Cortex of kidney (tissue), 1 donor: ENCODE measurements around the gene PREX1.
"Not testable (repeated sequence)": the region's sequence is repeated elsewhere in the genome, so short reads cannot be mapped to it uniquely, and the experiment has no call there.

ENCODE experiments used
- DNase-seq: peaks from one replicate; lab custom pipeline; 2025; lab: John Stamatoyannopoulos, UW

PREX1 gene

DNA sequence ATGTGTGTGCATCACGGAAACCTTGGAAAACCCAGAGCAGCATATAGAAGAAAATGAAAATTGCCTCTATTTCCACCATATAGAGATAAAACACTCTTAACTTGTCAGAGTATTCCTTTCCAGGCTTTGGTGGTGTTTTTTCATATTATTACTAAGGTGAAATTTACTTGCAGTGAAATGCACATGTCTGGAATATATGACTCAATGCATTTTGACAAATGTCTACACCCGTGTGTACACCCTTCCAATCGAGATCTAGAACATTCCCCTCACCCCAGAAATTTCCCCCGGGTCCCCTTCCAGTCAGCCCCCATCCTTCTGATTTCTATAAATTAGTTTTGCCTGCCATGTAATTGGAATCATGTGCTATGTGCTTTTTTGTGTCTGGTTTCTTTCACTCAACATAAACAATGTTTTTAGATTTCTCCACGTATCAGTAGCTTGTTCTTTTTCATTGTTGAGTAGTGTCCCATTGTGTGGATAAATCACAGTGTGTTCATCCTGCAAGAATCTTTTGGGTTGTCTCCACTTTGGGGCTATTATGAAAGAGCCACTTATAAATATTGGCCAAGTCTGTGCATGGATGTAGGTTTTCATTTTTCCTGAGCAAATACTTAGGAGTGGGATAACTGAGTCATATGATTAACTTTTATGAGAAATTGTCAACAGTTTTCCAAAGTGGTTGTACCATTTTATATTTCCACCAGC, 19.9 kb upstream of the PREX1 start:
- DNase-seq = no peak

DNA sequence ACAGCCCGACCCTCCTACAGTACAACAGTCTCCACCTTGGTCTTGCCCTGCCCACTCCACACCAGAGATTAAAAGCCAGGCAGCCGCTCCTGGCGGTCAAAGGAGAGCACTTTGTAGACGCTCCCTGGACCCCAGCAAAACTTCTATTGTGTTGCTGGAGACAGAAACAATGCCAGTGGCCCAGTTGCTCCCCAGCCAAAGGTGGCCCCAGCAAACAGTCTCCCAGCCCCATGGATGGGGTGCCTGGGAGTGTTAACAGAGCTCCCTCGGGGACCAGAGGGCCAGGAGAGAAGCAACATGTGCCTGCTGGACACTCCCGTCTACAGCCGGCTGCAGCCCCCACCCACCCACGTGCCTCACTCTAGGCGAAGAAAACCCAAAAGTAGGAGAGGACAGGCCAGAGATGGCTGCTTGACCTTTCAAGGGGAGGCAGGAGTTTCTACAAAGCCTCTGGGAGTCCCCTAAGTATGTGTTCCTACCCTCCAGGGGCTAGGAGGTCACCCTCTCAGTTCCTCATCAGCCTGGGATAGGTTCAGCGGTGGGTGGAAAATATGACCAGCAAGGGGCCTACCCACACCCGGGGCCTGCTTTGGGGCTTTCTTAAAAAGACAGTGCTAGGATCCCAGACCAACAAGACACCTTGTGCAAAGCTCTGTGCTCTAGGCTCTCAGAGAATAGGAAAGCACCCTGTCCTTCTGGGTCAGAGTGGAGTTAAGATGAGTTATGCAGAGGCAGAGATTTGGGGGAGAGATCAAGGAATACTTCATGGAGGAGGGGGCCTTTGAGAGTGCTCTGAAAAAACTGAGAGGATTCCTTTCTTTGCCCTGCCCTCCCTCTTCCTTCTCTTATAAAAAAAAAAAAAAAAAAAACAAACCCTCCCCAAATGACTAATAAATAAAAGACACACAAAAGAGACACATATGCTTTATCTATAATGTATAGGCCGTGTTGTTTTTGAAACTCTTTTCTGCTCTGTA, 19.0 kb upstream of the PREX1 start:
- no peak for DNase-seq

DNA sequence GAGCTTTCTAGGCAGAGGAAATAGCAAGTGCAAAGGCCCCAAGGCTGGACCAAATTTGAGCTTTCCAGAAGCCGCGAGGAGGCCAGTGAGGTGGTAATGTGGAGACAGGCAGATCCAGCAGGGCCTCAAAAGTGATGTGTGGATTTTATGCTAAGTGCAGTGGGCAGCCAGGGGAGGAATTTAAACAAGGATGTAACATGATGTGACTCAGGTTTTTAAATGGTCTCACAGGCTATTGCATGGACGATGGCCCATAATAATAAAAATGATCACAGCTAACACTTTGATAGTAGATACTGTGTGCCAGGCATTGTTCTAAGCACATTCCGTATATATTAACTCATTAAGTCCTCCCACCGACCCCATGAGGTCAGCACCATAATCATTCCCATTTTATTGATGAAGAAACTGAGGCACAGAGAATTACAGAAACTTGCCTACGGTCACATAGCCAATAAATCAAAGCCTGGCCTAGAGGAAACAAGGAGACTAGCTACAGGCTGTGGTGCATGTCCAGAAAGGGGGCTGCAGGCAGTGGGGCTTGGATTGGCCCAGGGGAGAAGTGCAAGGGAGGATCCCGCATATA, 18.0 kb upstream of the PREX1 start:
- DNase-seq = no peak

DNA sequence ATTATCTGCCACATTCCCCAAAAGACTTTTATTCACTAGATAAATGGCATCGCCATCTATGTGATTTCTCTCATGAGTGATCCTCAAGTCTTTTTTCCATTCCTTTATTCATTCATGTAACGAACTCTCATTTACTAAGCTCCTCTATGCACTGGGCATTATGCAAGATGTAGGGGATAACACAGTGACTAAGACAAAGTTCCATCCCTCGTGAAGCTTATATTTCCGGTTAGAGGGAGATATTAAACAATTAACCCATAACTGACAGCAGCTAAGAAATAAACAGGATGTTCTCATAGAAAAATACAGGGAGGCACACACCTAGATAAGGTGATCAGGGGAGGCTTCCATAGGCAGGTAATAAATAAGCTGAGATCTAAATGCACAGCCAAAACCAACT, 17.2 kb upstream of the PREX1 start:
- no peak for DNase-seq

DNA sequence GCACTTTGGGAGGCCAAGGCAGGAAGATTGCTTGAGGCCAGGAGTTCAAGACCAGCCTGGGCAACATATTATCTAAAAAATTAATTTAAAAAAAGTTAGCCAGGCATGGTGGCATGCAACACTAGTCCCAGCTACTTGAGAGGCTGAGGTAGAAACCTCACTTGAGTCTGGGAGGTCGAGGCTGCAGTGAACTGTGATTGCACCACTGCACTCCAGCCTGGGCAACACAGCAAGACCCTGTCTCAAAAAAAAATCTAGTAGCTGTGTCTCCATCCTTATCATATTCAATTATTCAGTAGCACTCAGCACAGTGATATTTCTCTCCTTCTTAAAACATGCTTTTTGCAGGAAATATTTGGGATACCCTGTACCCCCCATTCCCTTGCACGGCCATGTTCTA, 16.1 kb upstream of the PREX1 start:
- not testable (repeated sequence) for DNase-seq

DNA sequence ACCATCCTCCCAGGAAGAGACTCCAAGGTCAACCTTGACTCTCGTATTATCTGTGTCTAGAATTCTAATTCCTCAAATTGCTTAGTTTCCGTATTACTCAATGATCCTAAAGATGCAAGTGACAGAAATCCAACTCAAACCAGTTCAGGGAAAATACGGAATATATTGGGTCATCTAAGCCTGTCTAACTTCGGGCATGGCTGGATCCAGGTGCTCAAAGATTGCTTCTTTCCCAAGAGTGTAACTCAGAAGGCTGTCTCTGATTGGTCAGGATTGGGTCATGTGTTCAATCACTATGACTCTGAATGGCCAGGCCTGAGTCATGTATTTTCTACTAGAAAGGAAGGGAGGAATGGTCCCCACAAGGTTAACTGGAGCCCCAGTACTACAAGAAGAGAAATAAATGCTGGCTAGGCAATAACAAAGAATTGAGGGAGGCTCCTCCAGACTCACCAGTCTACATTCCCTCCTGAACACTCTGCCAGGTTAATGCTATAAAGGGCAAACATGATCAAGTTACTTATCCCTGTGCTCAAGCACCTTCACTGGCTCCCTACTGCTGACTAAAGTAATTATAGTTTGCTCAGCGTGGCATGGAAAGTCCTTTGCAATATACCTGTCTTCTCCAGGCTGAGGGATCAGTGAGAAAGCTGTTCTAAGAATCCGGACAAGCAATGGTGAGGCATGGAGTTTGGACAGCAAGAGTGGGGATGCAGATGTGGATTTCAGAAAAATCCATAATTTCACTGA, 15.4 kb upstream of the PREX1 start:
- DNase-seq = no peak

DNA sequence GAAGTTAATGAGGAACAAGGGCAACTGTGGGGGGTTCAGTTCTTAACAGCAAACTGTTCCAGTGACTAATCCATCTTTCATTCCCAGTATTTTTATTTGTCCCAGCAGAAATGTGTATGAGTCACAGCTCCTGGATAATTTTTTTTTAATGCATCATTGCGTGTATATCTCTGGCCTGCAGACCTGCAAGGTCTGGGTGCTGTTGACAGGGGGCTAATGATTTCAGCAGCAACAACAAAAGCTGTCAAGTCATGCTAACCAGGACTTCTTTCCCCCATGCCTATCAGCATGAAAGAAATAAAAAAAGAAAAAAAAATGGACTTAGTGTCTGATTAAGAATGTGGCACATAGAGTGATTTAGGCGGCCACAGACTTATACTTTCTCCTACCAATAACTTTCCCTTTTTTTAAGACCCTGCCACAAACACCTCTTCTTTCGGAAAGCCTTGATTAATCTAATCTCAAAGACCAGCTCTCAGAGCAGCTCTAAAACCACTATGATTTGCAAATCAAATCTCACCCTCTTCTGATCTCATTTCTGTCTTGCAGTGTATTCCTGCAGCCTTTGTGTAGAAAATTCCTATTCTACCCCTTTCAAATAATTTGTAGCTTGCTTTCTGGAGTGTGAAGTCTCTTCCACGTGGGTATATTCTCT, 14.2 kb upstream of the PREX1 start:
- no peak for DNase-seq

DNA sequence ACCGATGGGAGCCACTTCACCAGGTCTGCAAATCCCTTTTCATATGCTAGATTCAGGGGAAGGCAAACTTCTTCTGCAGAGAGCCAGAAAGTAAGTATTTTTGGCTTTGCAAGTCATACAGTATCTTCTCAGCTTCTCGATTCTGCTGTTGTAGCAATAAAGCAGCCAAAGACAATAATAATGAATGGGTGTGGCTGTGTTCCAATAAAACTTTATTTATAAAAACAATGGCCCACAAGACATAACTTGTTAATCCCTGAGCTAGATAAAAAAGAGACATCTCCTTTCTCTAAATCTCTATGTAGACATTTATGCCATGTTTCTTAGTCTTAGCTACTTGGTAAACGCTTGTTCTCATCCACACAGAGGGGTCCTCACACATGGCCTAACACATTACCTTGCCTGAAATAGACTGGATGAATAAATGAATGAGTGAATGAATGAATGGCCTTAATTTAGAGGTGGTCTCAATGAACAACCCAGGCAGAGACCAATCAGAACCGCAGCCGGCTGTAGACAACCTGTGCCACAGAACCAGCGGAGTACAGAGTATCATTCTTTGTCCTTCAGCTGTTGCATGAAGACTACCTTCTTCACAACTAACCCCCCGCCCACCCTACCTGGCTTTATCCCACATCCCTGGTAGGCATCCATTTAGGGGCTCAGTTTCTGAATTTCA, 13.5 kb upstream of the PREX1 start:
- DNase-seq = no peak

DNA sequence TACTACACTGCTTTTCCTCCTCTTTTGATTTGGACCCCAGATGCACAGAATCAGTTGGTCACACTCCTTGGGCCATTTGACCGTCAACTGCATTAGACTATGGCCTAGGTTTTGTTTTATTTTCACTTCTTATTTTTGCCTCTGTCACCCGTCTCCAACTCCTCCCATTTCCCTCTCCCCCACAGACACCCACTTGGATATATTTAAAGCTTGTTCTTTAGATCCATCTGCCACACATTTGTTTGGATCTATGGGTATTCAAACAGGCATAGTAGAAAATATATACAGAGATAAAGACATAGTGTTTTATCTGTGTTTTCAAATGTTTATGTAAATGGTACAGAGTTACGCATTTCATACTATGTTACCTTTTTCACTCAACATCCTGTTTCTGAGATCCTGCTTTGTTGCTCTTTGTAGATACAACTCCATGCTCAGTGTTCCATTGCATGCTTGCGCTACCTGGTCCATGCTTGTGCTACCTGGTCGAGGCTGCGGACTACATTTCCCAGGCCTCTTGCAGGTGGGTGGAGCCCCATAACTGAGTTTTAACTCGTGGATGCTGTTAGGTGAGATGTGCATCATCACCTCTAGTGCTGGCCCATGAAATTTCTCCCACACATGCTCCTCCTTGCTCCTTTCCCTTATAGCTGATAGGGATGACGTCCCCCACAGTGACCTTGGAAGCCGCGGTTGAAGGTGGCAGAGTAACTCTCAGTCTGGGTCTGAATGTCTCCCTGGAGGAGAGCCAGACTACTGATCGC, 11.5 kb upstream of the PREX1 start:
- no peak for DNase-seq

DNA sequence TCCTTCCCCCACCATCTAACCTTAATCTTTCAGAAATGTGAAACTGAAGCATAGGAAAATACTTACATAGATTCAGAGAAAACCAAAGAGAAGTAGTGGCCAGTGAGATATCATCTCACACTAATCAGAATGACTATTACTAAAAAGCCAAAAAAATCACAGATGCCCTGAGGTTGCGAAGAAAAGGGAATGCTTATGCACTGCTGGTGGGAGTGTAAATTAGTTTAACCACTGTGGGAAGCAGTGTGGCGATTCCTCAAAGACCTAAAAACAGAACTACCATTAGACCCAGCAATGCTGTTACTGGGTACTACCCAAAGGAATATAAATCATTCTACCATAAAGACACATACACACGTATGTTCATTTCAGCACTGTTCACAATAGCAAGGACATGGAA, 9.2 kb upstream of the PREX1 start:
- no peak for DNase-seq

DNA sequence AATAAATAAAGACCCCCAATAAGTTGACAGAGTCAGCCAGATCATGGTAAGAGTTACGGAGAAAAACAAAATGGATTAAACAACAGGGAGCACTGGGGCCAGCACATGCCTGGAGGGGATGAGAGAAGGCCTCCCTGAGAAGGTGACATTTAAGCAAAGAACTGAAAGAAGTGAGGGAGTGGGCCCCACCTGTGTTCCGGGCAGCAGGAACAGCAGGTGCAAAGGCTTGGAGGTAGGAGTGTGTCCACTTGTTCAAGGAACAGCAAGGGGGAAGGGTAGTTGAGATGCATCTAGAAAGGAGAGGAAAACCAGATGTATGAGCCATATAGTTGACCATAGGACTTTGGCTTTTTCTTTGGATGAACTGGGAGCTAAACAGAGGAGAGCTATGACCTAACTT, 7.6 kb upstream of the PREX1 start:
- DNase-seq = no peak

DNA sequence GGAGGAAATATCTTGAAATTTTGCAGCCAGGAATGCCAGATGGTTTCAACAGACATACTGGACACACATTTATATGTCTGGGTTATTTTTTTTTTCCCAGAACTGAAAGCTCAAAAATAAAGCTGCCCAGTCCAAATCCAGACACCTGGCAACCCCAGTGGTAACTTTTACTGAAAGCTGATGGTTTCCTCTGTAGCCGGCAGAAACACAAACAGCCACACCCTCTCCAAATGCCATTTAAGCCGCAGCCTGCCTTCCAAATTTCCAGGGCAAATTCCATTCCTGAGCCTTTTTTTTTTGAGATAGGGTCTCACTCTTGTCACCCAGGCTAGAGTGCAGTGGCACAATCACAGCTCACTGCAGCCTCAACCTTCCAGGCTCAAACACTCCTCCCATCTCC, 6.5 kb upstream of the PREX1 start:
- DNase-seq = no peak

DNA sequence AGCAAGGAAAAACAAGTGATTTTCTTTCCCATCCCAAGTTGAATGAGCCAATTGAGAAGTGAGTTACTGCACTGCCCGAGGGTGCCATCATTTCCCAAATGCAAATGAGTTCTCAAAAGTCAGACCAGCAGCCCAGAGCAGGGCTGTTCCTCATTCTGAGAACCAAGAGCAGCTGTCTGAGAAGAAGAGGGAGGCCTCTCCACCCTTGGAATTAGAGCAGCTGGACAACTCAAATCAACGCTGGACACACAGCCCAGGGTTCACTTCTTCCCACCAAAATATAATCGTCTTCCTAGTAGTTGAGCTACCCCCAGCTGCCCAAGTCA, 4.6 kb upstream of the PREX1 start:
- DNase-seq = no peak

DNA sequence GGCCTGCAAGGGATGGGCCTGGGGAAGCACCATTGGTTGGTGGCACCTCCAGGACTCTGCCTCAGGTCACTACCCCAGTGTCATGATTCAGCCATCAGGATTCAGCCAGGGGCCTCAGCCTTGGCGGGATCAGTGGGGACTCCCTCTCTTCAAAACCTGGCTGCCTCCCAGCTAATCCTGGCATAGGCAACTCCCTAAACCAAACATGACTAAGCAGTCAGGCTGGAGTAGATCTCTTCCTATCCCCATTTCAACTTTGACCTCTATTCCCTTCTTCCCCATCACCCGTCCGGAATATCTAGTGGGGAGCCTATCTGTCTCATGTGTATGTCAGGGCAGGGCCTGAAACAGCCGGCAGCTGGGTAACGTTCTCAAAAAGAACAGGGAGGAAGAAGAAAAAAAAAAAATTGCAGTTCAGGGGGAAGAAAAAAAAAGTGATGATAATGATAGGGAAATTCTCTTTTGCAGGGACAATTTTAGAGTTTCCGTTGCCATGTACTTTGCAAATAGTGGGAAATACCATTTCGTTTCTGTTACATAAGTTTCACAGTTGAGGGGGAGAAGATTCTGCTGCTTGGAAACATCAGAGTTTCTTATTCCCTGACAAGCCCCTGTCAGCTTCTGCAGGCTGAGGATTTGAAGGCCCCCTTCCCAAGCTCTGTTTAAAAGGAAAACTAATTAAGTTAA, 4.1 kb upstream of the PREX1 start:
- no peak for DNase-seq

DNA sequence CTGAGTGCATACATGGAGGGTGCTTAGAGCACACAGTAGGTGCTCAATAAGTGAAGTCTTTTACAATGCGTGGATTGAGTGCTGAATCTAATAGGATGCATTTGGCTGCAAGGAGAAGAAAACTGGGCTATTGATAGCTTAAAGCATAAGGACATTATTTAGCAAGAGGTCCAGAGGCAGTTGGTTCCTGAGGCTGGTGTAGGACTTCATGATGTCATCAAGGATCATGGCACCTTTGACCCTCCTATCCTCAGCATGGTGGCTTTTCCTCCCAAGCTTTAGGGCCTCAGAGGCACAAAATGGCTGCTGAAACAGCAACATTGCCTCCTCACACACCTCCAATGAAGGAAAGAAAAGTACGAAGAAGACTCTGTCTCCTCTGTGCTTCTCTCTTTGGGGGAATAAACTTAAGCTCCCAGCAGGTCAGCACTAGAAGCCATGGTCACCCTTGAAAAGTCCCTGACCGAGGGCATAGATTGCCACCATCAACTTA, 3.1 kb upstream of the PREX1 start:
- DNase-seq = no peak

DNA sequence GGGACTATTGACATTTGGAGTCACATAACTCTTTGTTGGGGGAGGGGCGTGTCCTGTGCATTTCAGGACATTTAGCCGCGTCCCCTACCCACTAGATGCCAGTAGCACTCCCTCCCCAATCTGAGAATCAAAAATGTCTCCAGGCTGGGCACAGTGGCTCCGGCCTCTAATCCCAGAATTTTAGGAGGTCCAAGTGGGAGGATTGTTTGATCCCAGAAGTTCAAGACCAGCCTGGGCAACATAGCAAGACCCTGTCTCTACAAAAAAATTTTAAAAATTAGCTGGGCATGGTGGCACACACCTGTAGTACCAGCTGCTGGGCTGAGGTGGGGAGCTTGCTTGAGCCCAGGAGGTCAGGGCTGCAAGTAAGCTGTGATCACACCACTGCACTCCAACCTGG, 2.1 kb upstream of the PREX1 start:
- no peak for DNase-seq

DNA sequence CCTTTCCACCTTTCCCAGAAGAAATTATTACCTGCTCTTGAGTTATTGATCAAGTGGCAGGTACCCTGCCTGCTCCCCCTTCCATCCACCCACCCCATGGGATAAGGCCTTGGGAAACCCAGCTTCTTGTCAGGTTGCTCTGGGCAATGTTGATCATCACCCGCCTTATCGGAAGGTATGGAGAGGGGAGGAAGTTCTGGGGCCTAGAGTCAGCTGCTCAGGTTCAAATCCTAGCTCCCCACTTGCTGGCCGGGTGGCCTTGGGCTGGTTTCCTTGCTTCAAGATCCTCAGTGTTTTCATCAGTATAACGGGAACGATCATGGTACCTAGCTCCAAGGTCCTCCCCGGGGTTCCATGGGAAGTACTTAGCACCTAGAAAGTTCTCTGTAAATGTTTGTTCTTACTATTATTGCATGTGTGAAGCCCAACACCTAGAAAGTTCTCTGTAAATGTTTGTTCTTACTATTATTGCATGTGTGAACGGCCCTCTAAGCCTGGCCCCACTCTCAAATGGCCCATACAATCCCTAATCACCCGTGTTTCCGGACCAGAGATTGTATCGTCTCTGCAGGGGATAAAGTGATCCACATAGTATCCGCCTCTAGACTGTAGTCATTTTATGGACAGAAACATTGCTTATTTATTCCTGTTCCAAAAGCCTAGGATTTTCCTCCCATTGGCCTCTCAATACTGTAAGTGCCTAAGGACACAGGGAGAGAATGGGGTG, 1.1 kb upstream of the PREX1 start:
- no peak for DNase-seq

DNA sequence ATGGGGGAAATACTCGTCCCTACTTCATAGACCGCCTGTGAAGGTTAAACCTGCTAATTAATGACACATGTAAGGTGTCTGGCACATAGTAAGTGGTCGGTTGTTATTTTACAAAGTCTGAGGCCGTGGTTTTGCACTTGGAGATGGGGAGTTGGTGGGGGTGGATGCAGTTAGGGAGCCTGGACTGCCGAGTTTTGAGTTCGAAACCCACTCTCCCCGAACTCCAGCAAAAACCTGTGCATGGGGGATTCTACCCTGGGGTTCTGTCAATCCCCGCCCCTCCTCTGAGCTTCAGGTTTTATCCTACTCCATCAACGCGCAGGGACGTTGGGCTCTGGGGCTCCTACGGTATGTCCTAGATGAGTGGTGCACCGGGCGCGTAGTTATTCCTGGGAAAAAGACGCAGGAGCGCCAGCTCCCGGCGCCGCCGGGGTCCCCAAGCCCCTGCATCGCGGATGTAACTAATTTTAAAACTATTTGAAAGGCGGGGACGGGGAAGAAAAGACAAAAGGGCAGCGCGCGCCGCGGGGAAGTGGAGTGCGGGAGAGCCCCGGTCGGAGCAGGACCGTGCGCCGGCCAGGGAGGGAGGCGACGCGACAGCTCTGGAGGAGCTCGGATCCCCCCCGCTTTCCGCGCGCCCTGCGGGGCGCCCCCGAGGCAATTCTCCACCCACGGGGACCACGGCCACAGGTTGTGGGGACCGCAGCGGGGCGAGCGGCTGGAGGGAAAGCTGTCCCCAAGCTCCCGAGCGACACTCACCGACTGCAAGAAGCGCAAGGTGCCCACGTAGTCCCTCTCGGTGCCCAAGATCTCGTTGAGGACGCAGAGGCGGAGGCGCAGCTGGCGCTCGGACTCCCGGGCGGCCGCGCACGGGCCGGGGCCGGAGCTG, 672 bp downstream of the PREX1 start:
- DNase-seq = no peak
